CD14-positive monocyte (primary cell): ENCODE data around the gene AMER3. TPM values are rescaled to one million over a fixed set of nuclear protein-coding genes. Genes with fewer than 3 reads are reported as not detected.

Experiments used
- DNase-seq, 3 donors: peaks; one replicate each; pipeline ENCODE4 v3.0.0-alpha.2; 2011 to 2022
- H2AFZ ChIP-seq: 2 replicates; pipeline ENCODE4 v1.6.0; 2012; ENCODE audit warnings: mild to moderate bottlenecking, low read depth, low read length, inconsistent platforms; ENCODE audit not compliant: insufficient read depth, poor library complexity, severe bottlenecking
- H3K27ac ChIP-seq, 2 donors: 1 replicate in 1 of 2; 2 replicates in 1 of 2; pipeline ENCODE4 v1.5.1; 2012 to 2013; ENCODE audit warnings: low read length in 2 of 2, control low read depth in 1 of 2, inconsistent platforms in 1 of 2, low read depth in 1 of 2, mild to moderate bottlenecking in 1 of 2
- H3K27me3 ChIP-seq, 2 donors: one replicate each; pipeline versions ENCODE4 v1.6.0 to v1.6.1; 2011 to 2013; ENCODE audit warnings: low read length in 2 of 2; ENCODE audit not compliant: control insufficient read depth in 2 of 2, insufficient read depth in 2 of 2
- H3K36me3 ChIP-seq, 2 donors: replicated peaks in 1 of 2; 1 replicate in 1 of 2; 2 replicates in 1 of 2; pipeline versions ENCODE4 v1.5.1 to v1.6.1; 2012 to 2013; ENCODE audit warnings: low read length in 2 of 2, control low read depth in 1 of 2, inconsistent platforms in 1 of 2, mild to moderate bottlenecking in 1 of 2; ENCODE audit not compliant: insufficient read depth in 2 of 2, control insufficient read depth in 1 of 2
- H3K4me1 ChIP-seq, 2 donors: 1 replicate in 1 of 2; 2 replicates in 1 of 2; pipeline versions ENCODE4 v1.5.1 to v1.6.1; 2012 to 2013; ENCODE audit warnings: low read length in 2 of 2, control low read depth in 1 of 2, inconsistent platforms in 1 of 2, mild to moderate bottlenecking in 1 of 2, moderate library complexity in 1 of 2; ENCODE audit not compliant: insufficient read depth in 2 of 2, control insufficient read depth in 1 of 2
- H3K4me2 ChIP-seq: replicated peaks from 2 replicates; pipeline ENCODE3; 2012; ENCODE audit warnings: low read length, moderate library complexity, mild to moderate bottlenecking; ENCODE audit not compliant: poor library complexity, severe bottlenecking; ENCODE audit errors: extremely low read depth
- H3K4me3 ChIP-seq, 3 experiments: fragments of 200-600 bp in 1 of 3; sonication (generic) in 1 of 3; replicated peaks in 1 of 3; 1 replicate in 2 of 3; 2 replicates in 1 of 3; pipeline ENCODE4 v1.5.1; 2011 to 2013; ENCODE audit warnings: low read length in 3 of 3, mild to moderate bottlenecking in 3 of 3, control low read depth in 2 of 3, low read depth in 2 of 3, inconsistent platforms in 1 of 3, moderate library complexity in 1 of 3
- H3K79me2 ChIP-seq: 2 replicates; pipeline ENCODE4 v1.6.0; 2012; ENCODE audit warnings: mild to moderate bottlenecking, control low read depth, inconsistent platforms, low read length, moderate library complexity; ENCODE audit not compliant: insufficient read depth
- H3K9ac ChIP-seq: 2 replicates; pipeline ENCODE4 v1.6.0; 2017; ENCODE audit warnings: low read length, mild to moderate bottlenecking; ENCODE audit not compliant: insufficient read depth, poor library complexity, severe bottlenecking
- H3K9me3 ChIP-seq, 2 donors: replicated peaks in 1 of 2; 1 replicate in 1 of 2; 2 replicates in 1 of 2; pipeline versions ENCODE4 v1.5.1 to v1.6.1; 2012 to 2013; ENCODE audit warnings: low read length in 2 of 2, control low read depth in 1 of 2; ENCODE audit not compliant: control insufficient read depth in 1 of 2, insufficient read depth in 1 of 2
- H4K20me1 ChIP-seq: 2 replicates; pipeline ENCODE4 v1.6.0; 2012; ENCODE audit warnings: mild to moderate bottlenecking, low read length, control low read depth, moderate library complexity; ENCODE audit not compliant: insufficient read depth
- H3K27ac Mint-ChIP-seq, 7 donors: one replicate each; pipeline ENCODE4 v1.8.0; 2020; ENCODE audit warnings: mild to moderate bottlenecking in 7 of 7, mixed read lengths in 7 of 7, moderate library complexity in 6 of 7, inconsistent platforms in 2 of 7
- H3K27me3 Mint-ChIP-seq, 3 donors: one replicate each; pipeline ENCODE4 v1.8.0; 2021 to 2022; ENCODE audit warnings: low read depth in 3 of 3, mild to moderate bottlenecking in 3 of 3, mixed read lengths in 3 of 3, moderate library complexity in 3 of 3, inconsistent platforms in 1 of 3
- H3K36me3 Mint-ChIP-seq, 2 donors: one replicate each; pipeline ENCODE4 v1.8.0; 2020; ENCODE audit warnings: mixed read lengths in 2 of 2, inconsistent platforms in 1 of 2, mild to moderate bottlenecking in 1 of 2
- H3K4me1 Mint-ChIP-seq: one replicate; pipeline ENCODE4 v1.8.0; 2020; ENCODE audit warnings: mild to moderate bottlenecking, mixed read lengths
- H3K4me3 Mint-ChIP-seq, 2 donors: one replicate each; pipeline ENCODE4 v1.8.0; 2020; ENCODE audit warnings: mild to moderate bottlenecking in 2 of 2, mixed read lengths in 2 of 2, moderate library complexity in 1 of 2
- H3K9me3 Mint-ChIP-seq, 7 donors: one replicate each; pipeline ENCODE4 v1.8.0; 2020 to 2022; ENCODE audit warnings: mixed read lengths in 7 of 7, mild to moderate bottlenecking in 6 of 7, moderate library complexity in 6 of 7, inconsistent platforms in 2 of 7
- CTCF ChIP-seq: fragments of 200-600 bp; IDR thresholded peaks from one replicate; pipeline ENCODE4 v1.8.0; 2022; ENCODE audit warnings: antibody characterized with exemption, mild to moderate bottlenecking
- WGBS: methylation state at CpG from one replicate; pipeline ENCODE4 v1.1.5; 2013; ENCODE audit warnings: missing lambda C conversion rate; ENCODE audit not compliant: insufficient coverage; 5-methylcytosine and 5-hydroxymethylcytosine counted together
- intact Hi-C, 2 donors: fragments of 100-400 bp; cut with micrococcal nuclease; formaldehyde crosslinking; loops; one replicate each; pipeline versions ENCODE4 v1.15.0 to v1.15.1; 2023
- polyA plus RNA-seq, 3 donors: library from polyadenylated mRNA; depleted of rRNA in 1 of 3; unstranded in 2 of 3; stranded (reverse) in 1 of 3; fragments of 300-500 nt in 2 of 3; fragments of >200 nt in 1 of 3; fragmentation: Illumina TruSeq in 2 of 3; gene quantifications; 1 replicate in 2 of 3; 2 replicates in 1 of 3; pipeline ENCODE4 v1.2.3, GENCODE V29; 2012 to 2021

The AMER3 gene
- polyA plus RNA-seq, 3 donors, result not detected

GRCh38 chr2:130765464-130765863 lies 10.1 kb downstream of the AMER3 start:
- H3K27ac ChIP-seq, result no peak overlapping the region
- H3K4me1 ChIP-seq, result no peaks in the 10 kb centered on the region
- H3K9me3 Mint-ChIP-seq, result no peaks in the 10 kb centered on the region
- H3K4me1 Mint-ChIP-seq, result no peaks in the 10 kb centered on the region
- H3K27me3 ChIP-seq, result no peaks in the 10 kb centered on the region
- DNase-seq, result no peak
- 82% methylated on average over 5 of the region's 6 CpGs for WGBS
- H3K27ac Mint-ChIP-seq, result no peak overlapping the region
- intact Hi-C loops, result no loop called here
- H4K20me1 ChIP-seq, result no peaks in the 10 kb centered on the region
- no peak overlapping the region for H2AFZ ChIP-seq
- H3K27me3 Mint-ChIP-seq, result peaks cover 0 to 4% (median 2%) of the 10 kb centered on the region in 3 donors
- no peak overlapping the region for H3K4me3 Mint-ChIP-seq
- H3K36me3 ChIP-seq, result no peaks in the 10 kb centered on the region
- no peaks in the 10 kb centered on the region for H3K79me2 ChIP-seq
- no peak overlapping the region for H3K4me3 ChIP-seq
- no peak overlapping the region for H3K4me2 ChIP-seq
- H3K36me3 Mint-ChIP-seq, result no peaks in the 10 kb centered on the region
- H3K9me3 ChIP-seq, result no peaks in the 10 kb centered on the region
- H3K9ac ChIP-seq, result no peak overlapping the region
- no peak for TF ChIP-seq CTCF

GRCh38 chr2:130766037-130766436 lies 10.7 kb downstream of the AMER3 start:
- Histone ChIP-seq H3K79me2 (no peaks in the 10 kb centered on the region), H3K27me3 (no peaks in the 10 kb centered on the region), H3K4me1 (no peaks in the 10 kb centered on the region), H3K36me3 (no peaks in the 10 kb centered on the region), H3K27ac (no peak overlapping the region), H2AFZ (no peak overlapping the region), H3K9me3 (no peaks in the 10 kb centered on the region), H3K4me3 (no peak overlapping the region), H4K20me1 (no peaks in the 10 kb centered on the region), H3K9ac (no peak overlapping the region), H3K4me2 (no peak overlapping the region)
- intact Hi-C loops, result no loop called here
- TF ChIP-seq CTCF, result no peak
- 94% methylated on average over 5 of the region's 7 CpGs for WGBS
- Mint-ChIP-seq H3K9me3 (no peaks in the 10 kb centered on the region), H3K27ac (no peak overlapping the region), H3K4me1 (no peaks in the 10 kb centered on the region), H3K36me3 (no peaks in the 10 kb centered on the region), H3K27me3 (peaks cover 0 to 8% (median 2%) of the 10 kb centered on the region in 3 donors), H3K4me3 (no peak overlapping the region)
- no peak for DNase-seq
